ENCODE data around the gene TMEM38A.

DNA sequence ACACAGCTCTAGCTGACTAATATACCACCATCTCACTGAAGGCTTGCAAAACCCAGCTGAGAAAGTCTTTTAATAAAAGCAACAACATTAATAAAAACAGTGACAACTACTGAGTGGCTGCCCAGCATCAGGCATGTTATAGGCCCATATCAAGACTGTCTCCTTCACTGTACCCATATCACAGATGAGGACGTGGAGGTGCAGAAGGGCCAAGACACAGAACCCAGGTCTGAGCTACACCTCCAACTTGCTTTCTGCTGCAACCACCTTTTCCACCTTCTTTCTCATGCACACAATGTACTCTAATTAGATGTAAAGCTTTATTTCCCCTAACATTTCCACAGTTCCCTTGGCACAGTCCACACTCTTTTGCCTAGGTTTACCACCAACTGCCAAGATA lies 22.3 kb upstream of the TMEM38A start:
- TF ChIP-seq, protein P1, sequence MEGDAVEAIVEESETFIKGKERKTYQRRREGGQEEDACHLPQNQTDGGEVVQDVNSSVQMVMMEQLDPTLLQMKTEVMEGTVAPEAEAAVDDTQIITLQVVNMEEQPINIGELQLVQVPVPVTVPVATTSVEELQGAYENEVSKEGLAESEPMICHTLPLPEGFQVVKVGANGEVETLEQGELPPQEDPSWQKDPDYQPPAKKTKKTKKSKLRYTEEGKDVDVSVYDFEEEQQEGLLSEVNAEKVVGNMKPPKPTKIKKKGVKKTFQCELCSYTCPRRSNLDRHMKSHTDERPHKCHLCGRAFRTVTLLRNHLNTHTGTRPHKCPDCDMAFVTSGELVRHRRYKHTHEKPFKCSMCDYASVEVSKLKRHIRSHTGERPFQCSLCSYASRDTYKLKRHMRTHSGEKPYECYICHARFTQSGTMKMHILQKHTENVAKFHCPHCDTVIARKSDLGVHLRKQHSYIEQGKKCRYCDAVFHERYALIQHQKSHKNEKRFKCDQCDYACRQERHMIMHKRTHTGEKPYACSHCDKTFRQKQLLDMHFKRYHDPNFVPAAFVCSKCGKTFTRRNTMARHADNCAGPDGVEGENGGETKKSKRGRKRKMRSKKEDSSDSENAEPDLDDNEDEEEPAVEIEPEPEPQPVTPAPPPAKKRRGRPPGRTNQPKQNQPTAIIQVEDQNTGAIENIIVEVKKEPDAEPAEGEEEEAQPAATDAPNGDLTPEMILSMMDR (conservative IDR thresholded peaks at IDR 0.05 in 1 of 2, IDR thresholded peaks at IDR 0.05 in 1 of 2; ENCODE audit: low read depth in 1 of 2, low read length in 2 of 2): no peak
- no peak for TF ChIP-seq EZH2 (IDR thresholded peaks at IDR 0.05; ENCODE audit: low read length, missing control alignments)
